ENCODE results near the gene ROR1.

ROR1 gene

DNA sequence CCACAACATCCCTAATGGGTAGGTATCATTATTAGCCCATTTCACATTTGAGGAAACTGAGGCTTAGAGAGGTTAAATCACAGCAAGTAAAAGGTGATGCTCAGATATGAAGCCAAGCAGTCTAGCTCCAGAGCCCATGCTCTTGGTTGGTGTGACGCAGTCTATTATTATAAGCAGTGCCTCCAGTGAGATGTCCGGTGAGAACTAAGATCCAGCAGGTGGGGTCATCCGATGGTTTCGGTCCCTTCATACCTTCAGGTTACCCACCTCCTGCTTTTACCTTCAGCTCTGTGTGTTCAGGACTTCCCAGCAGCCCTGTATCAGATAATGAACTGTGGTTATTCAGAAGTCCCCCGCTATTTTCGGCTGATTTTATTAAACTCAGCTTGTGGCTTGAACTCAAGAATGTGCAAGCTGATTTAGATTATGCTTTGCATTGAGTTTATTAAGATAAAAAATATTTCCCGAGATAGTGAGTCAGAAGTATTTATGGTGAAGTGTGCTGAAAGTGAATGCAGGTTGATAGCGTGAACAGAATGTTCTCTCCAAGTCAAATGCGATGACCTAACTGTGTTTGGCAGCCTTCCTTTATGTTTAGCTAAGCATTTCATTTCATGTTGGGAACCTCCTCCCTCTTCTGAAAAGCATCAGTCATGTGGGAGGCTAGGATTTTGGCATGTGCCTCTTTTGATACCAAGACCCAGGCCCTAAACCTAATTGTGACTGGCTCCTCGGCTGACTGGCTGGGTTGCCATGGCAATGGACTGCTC lies 268.7 kb downstream of the ROR1 start (continued):
- TF ChIP-seq, protein P1, sequence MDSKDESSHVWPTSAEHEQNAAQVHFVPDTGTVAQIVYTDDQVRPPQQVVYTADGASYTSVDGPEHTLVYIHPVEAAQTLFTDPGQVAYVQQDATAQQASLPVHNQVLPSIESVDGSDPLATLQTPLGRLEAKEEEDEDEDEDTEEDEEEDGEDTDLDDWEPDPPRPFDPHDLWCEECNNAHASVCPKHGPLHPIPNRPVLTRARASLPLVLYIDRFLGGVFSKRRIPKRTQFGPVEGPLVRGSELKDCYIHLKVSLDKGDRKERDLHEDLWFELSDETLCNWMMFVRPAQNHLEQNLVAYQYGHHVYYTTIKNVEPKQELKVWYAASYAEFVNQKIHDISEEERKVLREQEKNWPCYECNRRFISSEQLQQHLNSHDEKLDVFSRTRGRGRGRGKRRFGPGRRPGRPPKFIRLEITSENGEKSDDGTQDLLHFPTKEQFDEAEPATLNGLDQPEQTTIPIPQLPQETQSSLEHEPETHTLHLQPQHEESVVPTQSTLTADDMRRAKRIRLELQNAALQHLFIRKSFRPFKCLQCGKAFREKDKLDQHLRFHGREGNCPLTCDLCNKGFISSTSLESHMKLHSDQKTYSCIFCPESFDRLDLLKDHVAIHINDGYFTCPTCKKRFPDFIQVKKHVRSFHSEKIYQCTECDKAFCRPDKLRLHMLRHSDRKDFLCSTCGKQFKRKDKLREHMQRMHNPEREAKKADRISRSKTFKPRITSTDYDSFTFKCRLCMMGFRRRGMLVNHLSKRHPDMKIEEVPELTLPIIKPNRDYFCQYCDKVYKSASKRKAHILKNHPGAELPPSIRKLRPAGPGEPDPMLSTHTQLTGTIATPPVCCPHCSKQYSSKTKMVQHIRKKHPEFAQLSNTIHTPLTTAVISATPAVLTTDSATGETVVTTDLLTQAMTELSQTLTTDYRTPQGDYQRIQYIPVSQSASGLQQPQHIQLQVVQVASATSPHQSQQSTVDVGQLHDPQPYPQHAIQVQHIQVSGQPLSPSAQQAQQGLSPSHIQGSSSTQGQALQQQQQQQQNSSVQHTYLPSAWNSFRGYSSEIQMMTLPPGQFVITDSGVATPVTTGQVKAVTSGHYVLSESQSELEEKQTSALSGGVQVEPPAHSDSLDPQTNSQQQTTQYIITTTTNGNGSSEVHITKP (tag by site-specific recombination; IDR thresholded peaks at IDR 0.05) = peak; percentile 43
- TF ChIP-seq ZNF335 (tag by site-specific recombination; conservative IDR thresholded peaks at IDR 0.05) (no peak), BCL11A (tag by site-specific recombination; IDR thresholded peaks at IDR 0.05; ENCODE audit: low read depth) (no peak), ZFP41 (tag by site-specific recombination; IDR thresholded peaks at IDR 0.05; ENCODE audit: borderline replicate concordance) (no peak), ZNF530 (tag by site-specific recombination; IDR thresholded peaks at IDR 0.05; ENCODE audit: low read depth) (no peak), ZNF624 (tag by site-specific recombination; IDR thresholded peaks at IDR 0.05) (no peak), ZBTB20 (tag by site-specific recombination; IDR thresholded peaks at IDR 0.05) (peak; percentile 8; the same call in 1 of the 2 replicates), PRDM1 (tag by site-specific recombination; IDR thresholded peaks at IDR 0.05) (0 out of 2 replicates have a peak, but pooled peaks have one; percentile 25)

DNA sequence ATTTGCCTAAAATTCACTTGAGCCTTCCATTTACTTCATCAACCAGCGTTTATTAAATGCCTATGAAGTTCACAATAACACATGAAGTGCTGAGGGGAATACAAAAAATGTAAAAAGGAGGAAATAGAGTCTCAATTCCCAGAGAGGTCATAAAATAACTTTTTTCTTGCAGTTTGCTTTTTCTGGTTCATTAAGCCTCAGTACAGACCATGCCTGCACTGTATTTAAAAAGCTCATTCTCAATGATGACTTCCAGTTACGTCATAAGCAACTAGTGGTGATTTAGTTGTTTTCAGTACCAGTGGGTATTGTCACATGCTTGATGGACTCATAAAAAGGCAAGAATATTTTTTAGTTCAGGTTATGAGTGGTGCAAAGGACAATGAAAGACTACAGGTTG lies 269.5 kb downstream of the ROR1 start:
- ChIA-PET POLR2A (no interaction called here), CTCF (interaction anchor here (0.6 kb wide), 1 partner anchor 12 kb away, joined by 4 read pairs; no protein-coding TSS in a partner anchor)
- H3K36me3 ChIP-seq (ENCODE audit: control insufficient read depth in 2 of 2, insufficient read depth in 1 of 2, low read length in 2 of 2) = no peaks in the 10 kb centered on the region
- no peak overlapping the region for H3K4me3 ChIP-seq (ENCODE audit: low read depth, low read length)
- H3K9me3 ChIP-seq (ENCODE audit: control insufficient read depth, insufficient read depth, low read depth, low read length) = no peaks in the 10 kb centered on the region
- peaks cover 47% of the 10 kb centered on the region for H3K4me1 ChIP-seq (ENCODE audit: control insufficient read depth, insufficient read depth, low read length)
- no peak overlapping the region for H3K27ac ChIP-seq (ENCODE audit: extremely low read depth, low read depth, low read length)
- no peak for TF ChIP-seq HOXD13 (CRISPR knock-in tag; IDR thresholded peaks at IDR 0.05; ENCODE audit: borderline replicate concordance)
- TF ChIP-seq ZNF19 (tag by site-specific recombination; IDR thresholded peaks at IDR 0.05; ENCODE audit: low read depth) = no peak
- no peak for TF ChIP-seq ZNF610 (tag by site-specific recombination; IDR thresholded peaks at IDR 0.05; ENCODE audit: borderline replicate concordance)
- TF ChIP-seq, protein P2, sequence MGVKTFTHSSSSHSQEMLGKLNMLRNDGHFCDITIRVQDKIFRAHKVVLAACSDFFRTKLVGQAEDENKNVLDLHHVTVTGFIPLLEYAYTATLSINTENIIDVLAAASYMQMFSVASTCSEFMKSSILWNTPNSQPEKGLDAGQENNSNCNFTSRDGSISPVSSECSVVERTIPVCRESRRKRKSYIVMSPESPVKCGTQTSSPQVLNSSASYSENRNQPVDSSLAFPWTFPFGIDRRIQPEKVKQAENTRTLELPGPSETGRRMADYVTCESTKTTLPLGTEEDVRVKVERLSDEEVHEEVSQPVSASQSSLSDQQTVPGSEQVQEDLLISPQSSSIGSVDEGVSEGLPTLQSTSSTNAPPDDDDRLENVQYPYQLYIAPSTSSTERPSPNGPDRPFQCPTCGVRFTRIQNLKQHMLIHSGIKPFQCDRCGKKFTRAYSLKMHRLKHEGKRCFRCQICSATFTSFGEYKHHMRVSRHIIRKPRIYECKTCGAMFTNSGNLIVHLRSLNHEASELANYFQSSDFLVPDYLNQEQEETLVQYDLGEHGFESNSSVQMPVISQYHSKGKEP (tag by site-specific recombination; IDR thresholded peaks at IDR 0.05) = 0 out of 2 replicates have a peak, but pooled peaks have one; percentile 35
- TF ChIP-seq, protein P3, sequence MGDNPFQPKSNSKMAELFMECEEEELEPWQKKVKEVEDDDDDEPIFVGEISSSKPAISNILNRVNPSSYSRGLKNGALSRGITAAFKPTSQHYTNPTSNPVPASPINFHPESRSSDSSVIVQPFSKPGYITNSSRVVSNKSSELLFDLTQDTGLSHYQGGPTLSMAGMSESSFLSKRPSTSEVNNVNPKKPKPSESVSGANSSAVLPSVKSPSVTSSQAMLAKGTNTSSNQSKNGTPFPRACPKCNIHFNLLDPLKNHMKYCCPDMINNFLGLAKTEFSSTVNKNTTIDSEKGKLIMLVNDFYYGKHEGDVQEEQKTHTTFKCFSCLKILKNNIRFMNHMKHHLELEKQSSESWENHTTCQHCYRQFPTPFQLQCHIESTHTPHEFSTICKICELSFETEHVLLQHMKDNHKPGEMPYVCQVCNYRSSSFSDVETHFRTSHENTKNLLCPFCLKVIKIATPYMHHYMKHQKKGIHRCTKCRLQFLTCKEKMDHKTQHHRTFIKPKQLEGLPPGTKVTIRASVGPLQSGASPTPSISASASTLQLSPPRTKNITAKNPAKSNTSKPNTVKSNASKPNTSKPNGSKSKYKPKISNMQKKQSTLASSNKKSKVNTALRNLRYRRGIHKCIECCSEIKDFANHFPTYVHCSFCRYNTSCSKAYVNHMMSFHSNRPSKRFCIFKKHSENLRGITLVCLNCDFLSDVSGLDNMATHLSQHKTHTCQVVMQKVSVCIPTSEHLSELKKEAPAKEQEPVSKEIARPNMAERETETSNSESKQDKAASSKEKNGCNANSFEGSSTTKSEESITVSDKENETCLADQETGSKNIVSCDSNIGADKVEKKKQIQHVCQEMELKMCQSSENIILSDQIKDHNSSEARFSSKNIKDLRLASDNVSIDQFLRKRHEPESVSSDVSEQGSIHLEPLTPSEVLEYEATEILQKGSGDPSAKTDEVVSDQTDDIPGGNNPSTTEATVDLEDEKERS (tag by site-specific recombination; IDR thresholded peaks at IDR 0.05) = no peak
- peak; percentile 24; the same call in 1 of the 2 replicates for TF ChIP-seq OSR2 (tag by site-specific recombination; IDR thresholded peaks at IDR 0.05)
- TF ChIP-seq, protein P4, sequence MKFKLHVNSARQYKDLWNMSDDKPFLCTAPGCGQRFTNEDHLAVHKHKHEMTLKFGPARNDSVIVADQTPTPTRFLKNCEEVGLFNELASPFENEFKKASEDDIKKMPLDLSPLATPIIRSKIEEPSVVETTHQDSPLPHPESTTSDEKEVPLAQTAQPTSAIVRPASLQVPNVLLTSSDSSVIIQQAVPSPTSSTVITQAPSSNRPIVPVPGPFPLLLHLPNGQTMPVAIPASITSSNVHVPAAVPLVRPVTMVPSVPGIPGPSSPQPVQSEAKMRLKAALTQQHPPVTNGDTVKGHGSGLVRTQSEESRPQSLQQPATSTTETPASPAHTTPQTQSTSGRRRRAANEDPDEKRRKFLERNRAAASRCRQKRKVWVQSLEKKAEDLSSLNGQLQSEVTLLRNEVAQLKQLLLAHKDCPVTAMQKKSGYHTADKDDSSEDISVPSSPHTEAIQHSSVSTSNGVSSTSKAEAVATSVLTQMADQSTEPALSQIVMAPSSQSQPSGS (tag by site-specific recombination; IDR thresholded peaks at IDR 0.05; ENCODE audit: low read depth) = peak; percentile 85
- TF ChIP-seq ZEB2 (tag by site-specific recombination; IDR thresholded peaks at IDR 0.05) = peak; percentile 17; the same call in 1 of the 2 replicates
- 0 out of 2 replicates have a peak, but pooled peaks have one; percentile 12 for TF ChIP-seq ZBTB20 (tag by site-specific recombination; IDR thresholded peaks at IDR 0.05)
- peak; percentile 51; the same call in 1 of the 2 replicates for TF ChIP-seq ZBTB21 (tag by site-specific recombination; IDR thresholded peaks at IDR 0.05)
- TF ChIP-seq KLF10 (tag by site-specific recombination; IDR thresholded peaks at IDR 0.05) = 0 out of 2 replicates have a peak, but pooled peaks have one; percentile 28
- TF ChIP-seq, protein P5, sequence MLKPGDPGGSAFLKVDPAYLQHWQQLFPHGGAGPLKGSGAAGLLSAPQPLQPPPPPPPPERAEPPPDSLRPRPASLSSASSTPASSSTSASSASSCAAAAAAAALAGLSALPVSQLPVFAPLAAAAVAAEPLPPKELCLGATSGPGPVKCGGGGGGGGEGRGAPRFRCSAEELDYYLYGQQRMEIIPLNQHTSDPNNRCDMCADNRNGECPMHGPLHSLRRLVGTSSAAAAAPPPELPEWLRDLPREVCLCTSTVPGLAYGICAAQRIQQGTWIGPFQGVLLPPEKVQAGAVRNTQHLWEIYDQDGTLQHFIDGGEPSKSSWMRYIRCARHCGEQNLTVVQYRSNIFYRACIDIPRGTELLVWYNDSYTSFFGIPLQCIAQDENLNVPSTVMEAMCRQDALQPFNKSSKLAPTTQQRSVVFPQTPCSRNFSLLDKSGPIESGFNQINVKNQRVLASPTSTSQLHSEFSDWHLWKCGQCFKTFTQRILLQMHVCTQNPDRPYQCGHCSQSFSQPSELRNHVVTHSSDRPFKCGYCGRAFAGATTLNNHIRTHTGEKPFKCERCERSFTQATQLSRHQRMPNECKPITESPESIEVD (tag by site-specific recombination; IDR thresholded peaks at IDR 0.05) = peak; percentile 97
- TF ChIP-seq ZNF174 (tag by site-specific recombination; IDR thresholded peaks at IDR 0.05) = no peak
- TF ChIP-seq ZNF629 (tag by site-specific recombination; IDR thresholded peaks at IDR 0.05) = peak; percentile 72; the same call in 1 of the 2 replicates
- TF ChIP-seq, protein P6, sequence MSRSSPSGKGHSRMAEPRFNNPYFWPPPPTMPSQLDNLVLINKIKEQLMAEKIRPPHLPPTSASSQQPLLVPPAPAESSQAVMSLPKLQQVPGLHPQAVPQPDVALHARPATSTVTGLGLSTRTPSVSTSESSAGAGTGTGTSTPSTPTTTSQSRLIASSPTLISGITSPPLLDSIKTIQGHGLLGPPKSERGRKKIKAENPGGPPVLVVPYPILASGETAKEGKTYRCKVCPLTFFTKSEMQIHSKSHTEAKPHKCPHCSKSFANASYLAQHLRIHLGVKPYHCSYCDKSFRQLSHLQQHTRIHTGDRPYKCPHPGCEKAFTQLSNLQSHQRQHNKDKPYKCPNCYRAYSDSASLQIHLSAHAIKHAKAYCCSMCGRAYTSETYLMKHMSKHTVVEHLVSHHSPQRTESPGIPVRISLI (tag by site-specific recombination; IDR thresholded peaks at IDR 0.05) = peak; percentile 79; the same call in 1 of the 2 replicates

Measured in HEK293 (cell line).